Astrocyte (in vitro differentiated cells and primary cell): ENCODE results near the gene DNAAF5. TPM values are rescaled to one million over a fixed set of nuclear protein-coding genes. Genes with fewer than 3 reads are reported as not detected.
A peak's percentile ranks its signal among the peaks of the same experiment; 100 is the strongest.

Experiments
- DNase-seq: peaks from one replicate; pipeline ENCODE4 v3.0.0-alpha.2; 2010; ENCODE audit warnings: low read depth
- FAIRE-seq: peaks from 2 replicates; lab custom pipeline; 2011; peaks lifted over from hg19 to GRCh38; lab: Jason Lieb, UNC
- H2AFZ ChIP-seq: 2 replicates; pipeline ENCODE4 v1.6.0; 2012; ENCODE audit warnings: low read depth, low read length, inconsistent platforms
- H3K27ac ChIP-seq: 2 replicates; pipeline ENCODE4 v1.5.1; 2011; ENCODE audit warnings: low read depth, low read length, inconsistent platforms
- H3K27me3 ChIP-seq: 2 replicates; pipeline ENCODE4 v1.6.0; 2011; ENCODE audit warnings: low read length, inconsistent platforms; ENCODE audit not compliant: insufficient read depth
- H3K36me3 ChIP-seq: 2 replicates; pipeline ENCODE4 v1.5.1; 2011; ENCODE audit warnings: low read length, inconsistent platforms; ENCODE audit not compliant: insufficient read depth
- H3K4me1 ChIP-seq: 2 replicates; pipeline ENCODE4 v1.5.1; 2011; ENCODE audit warnings: low read length, inconsistent platforms; ENCODE audit not compliant: insufficient read depth
- H3K4me2 ChIP-seq: 2 replicates; pipeline ENCODE4 v1.6.0; 2012; ENCODE audit warnings: low read length, inconsistent platforms
- H3K4me3 ChIP-seq: 2 replicates; pipeline ENCODE4 v1.5.1; 2011; ENCODE audit warnings: low read depth, mild to moderate bottlenecking, low read length, inconsistent platforms; ENCODE audit not compliant: insufficient read depth
- H3K79me2 ChIP-seq: 2 replicates; pipeline ENCODE4 v1.6.0; 2012; ENCODE audit warnings: mild to moderate bottlenecking, low read length, inconsistent platforms; ENCODE audit not compliant: insufficient read depth
- H3K9ac ChIP-seq: 2 replicates; pipeline ENCODE4 v1.6.0; 2012; ENCODE audit warnings: mild to moderate bottlenecking, low read length, inconsistent platforms
- H3K9me3 ChIP-seq: 2 replicates; pipeline ENCODE4 v1.5.1; 2012; ENCODE audit warnings: low read depth, mild to moderate bottlenecking, low read length, inconsistent platforms; ENCODE audit not compliant: insufficient read depth
- H4K20me1 ChIP-seq: 2 replicates; pipeline ENCODE4 v1.6.0; 2012; ENCODE audit warnings: low read length, inconsistent platforms; ENCODE audit not compliant: insufficient read depth
- H3K27ac Mint-ChIP-seq: one replicate; pipeline ENCODE4 v1.8.0; 2021; ENCODE audit warnings: mild to moderate bottlenecking, mixed read lengths; ENCODE audit not compliant: unreplicated experiment
- H3K27me3 Mint-ChIP-seq: one replicate; pipeline ENCODE4 v1.8.0; 2021; ENCODE audit warnings: low read depth, mixed read lengths; ENCODE audit not compliant: unreplicated experiment
- H3K36me3 Mint-ChIP-seq: one replicate; pipeline ENCODE4 v1.8.0; 2021; ENCODE audit warnings: low read depth, mixed read lengths; ENCODE audit not compliant: unreplicated experiment
- H3K4me1 Mint-ChIP-seq: one replicate; pipeline ENCODE4 v1.8.0; 2021; ENCODE audit warnings: low read depth, mixed read lengths; ENCODE audit not compliant: unreplicated experiment
- H3K4me3 Mint-ChIP-seq: one replicate; pipeline ENCODE4 v1.8.0; 2021; ENCODE audit warnings: mild to moderate bottlenecking, moderate library complexity, mixed read lengths; ENCODE audit not compliant: unreplicated experiment
- H3K9me3 Mint-ChIP-seq: one replicate; pipeline ENCODE4 v1.8.0; 2021; ENCODE audit warnings: mild to moderate bottlenecking, mixed read lengths; ENCODE audit not compliant: unreplicated experiment
- CTCF ChIP-seq: IDR thresholded peaks from 2 replicates; pipeline ENCODE4 v1.5.1; 2011; ENCODE audit warnings: low read depth, mild to moderate bottlenecking, inconsistent platforms, low read length, moderate library complexity; ENCODE audit not compliant: insufficient read depth
- EZH2 ChIP-seq: IDR thresholded peaks from 2 replicates; pipeline ENCODE4 v1.6.1; 2012; ENCODE audit warnings: mild to moderate bottlenecking, low read length, inconsistent platforms; ENCODE audit not compliant: insufficient read depth
- total RNA-seq: library from RNA; stranded (reverse); gene quantifications from 2 replicates; pipeline ENCODE4 v1.2.1, GENCODE V29; 2021

DNAAF5 gene
- total RNA-seq, 1 donor from 2014 or later = 24.5 TPM

GRCh38 chr7:824664-825063, 98.2 kb downstream of the DNAAF5 start:
- TF ChIP-seq EZH2 (no peak), CTCF (no peak)
- peaks cover 98% of the 10 kb centered on the region for H3K79me2 ChIP-seq
- peaks cover 68% of the 10 kb centered on the region for H4K20me1 ChIP-seq
- Mint-ChIP-seq H3K4me1 (peaks cover 14% of the 10 kb centered on the region), H3K27me3 (no peaks in the 10 kb centered on the region), H3K27ac (no peak overlapping the region), H3K4me3 (no peak overlapping the region), H3K9me3 (no peaks in the 10 kb centered on the region), H3K36me3 (peaks cover 4% of the 10 kb centered on the region)
- no peaks in the 10 kb centered on the region for H3K36me3 ChIP-seq
- no peaks in the 10 kb centered on the region for H3K27me3 ChIP-seq
- H3K9me3 ChIP-seq = no peaks in the 10 kb centered on the region
- H3K4me3 ChIP-seq = no peak overlapping the region
- H2AFZ ChIP-seq = no peak overlapping the region
- no peak overlapping the region for H3K27ac ChIP-seq
- H3K9ac ChIP-seq = no peak overlapping the region
- no peak overlapping the region for H3K4me2 ChIP-seq
- peaks cover 3% of the 10 kb centered on the region for H3K4me1 ChIP-seq
- FAIRE-seq (no peak), DNase-seq (no peak)

GRCh38 chr7:825386-825785, 98.9 kb downstream of the DNAAF5 start:
- Histone ChIP-seq H3K27ac (peak overlapping the region; percentile 44), H3K27me3 (no peaks in the 10 kb centered on the region), H2AFZ (no peak overlapping the region), H3K9ac (no peak overlapping the region), H3K36me3 (no peaks in the 10 kb centered on the region), H3K4me2 (peak overlapping the region; percentile 1), H3K79me2 (peaks cover 98% of the 10 kb centered on the region), H3K9me3 (no peaks in the 10 kb centered on the region), H3K4me3 (no peak overlapping the region), H4K20me1 (peaks cover 65% of the 10 kb centered on the region), H3K4me1 (peaks cover 3% of the 10 kb centered on the region)
- Mint-ChIP-seq H3K27me3 (no peaks in the 10 kb centered on the region), H3K4me1 (peaks cover 13% of the 10 kb centered on the region), H3K27ac (no peak overlapping the region), H3K36me3 (peaks cover 4% of the 10 kb centered on the region), H3K4me3 (no peak overlapping the region), H3K9me3 (no peaks in the 10 kb centered on the region)
- TF ChIP-seq EZH2 (no peak), CTCF (no peak)
- DNase-seq (peak; percentile 53), FAIRE-seq (no peak)

- Histone ChIP-seq H4K20me1 (peaks cover 61% of the 10 kb centered on the region), H3K36me3 (no peaks in the 10 kb centered on the region), H3K27ac (peak overlapping the region; percentile 44), H3K4me2 (no peak overlapping the region), H3K4me3 (no peak overlapping the region), H3K9ac (no peak overlapping the region), H3K4me1 (peaks cover 12% of the 10 kb centered on the region), H3K9me3 (no peaks in the 10 kb centered on the region), H3K27me3 (no peaks in the 10 kb centered on the region), H2AFZ (no peak overlapping the region), H3K79me2 (peaks cover 95% of the 10 kb centered on the region)
- Mint-ChIP-seq H3K4me3 (no peak overlapping the region), H3K27me3 (no peaks in the 10 kb centered on the region), H3K27ac (no peak overlapping the region), H3K36me3 (peaks cover 4% of the 10 kb centered on the region), H3K9me3 (no peaks in the 10 kb centered on the region), H3K4me1 (peaks cover 16% of the 10 kb centered on the region)
- FAIRE-seq = no peak
- no peak for DNase-seq
- no peak for TF ChIP-seq CTCF
- TF ChIP-seq EZH2 = no peak
Measured at GRCh38 chr7:826230-826917, 99.9 kb downstream of the DNAAF5 start.
